SK-N-SH (cell line): ENCODE measurements around the gene ABHD2.
"Not testable (repeated sequence)": the region's sequence is repeated elsewhere in the genome, so short reads cannot be mapped to it uniquely, and the experiment has no call there.

Experiments used
- CHD2 ChIP-seq: fragments of 150-350 bp; IDR thresholded peaks from 2 replicates; pipeline ENCODE4 v1.6.1; 2018; ENCODE audit warnings: low read length; ENCODE audit not compliant: partially characterized antibody
- EP300 ChIP-seq, 2 experiments: IDR thresholded peaks; 2 replicates each; pipeline versions ENCODE4 v1.4.0 to v1.6.1; 2012; ENCODE audit warnings: borderline replicate concordance in 1 of 2, low read depth in 1 of 2, low read length in 1 of 2
- SMC3 ChIP-seq: IDR thresholded peaks from 2 replicates; pipeline ENCODE4 v1.6.1; 2012; ENCODE audit warnings: low read depth, low read length, improper control_type of control experiment

- TF ChIP-seq EP300 (IDR thresholded peaks at IDR 0.05; ENCODE audit: borderline replicate concordance in 1 of 2, low read depth in 1 of 2, low read length in 1 of 2); CHD2; SMC3: not testable (repeated sequence)
Measured at GRCh38 chr15:89141159-89141558, 52.9 kb downstream of the ABHD2 start.
